PC-9 (cell line): ENCODE measurements around the gene SRPK2. TPM values are rescaled to one million over a fixed set of nuclear protein-coding genes. Genes with fewer than 3 reads are reported as not detected.

Experiments used
- BruUV-seq: library from RNA; stranded (reverse); fragments of 400-500 nt; replicated peaks from 2 replicates; lab custom pipeline; 2021; lab: Mats Ljungman, UMichigan
- CTCF ChIA-PET: fragments of 300-600 bp; sonication (Branson Sonifier 250); formaldehyde crosslinking; loops from one replicate; lab custom pipeline; 2022; ENCODE audit warnings: antibody characterized with exemption; lab: Charles Lee
- POLR2A ChIA-PET: fragments of 300-600 bp; sonication (Branson Sonifier 250); formaldehyde crosslinking; loops from one replicate; lab custom pipeline; 2022; ENCODE audit warnings: antibody characterized with exemption; ENCODE audit not compliant: unreplicated experiment; lab: Charles Lee
- DNase-seq, 2 experiments: peaks; one replicate each; pipeline versions ENCODE4 v3.0.0 to v3.0.0-alpha.2; 2015 to 2022; ENCODE audit warnings: mixed read lengths in 1 of 2
- H2AFZ ChIP-seq: fragments of 200-600 bp; sonication (generic); 2 replicates; pipeline ENCODE4 v1.8.1; 2017; ENCODE audit warnings: antibody characterized with exemption
- H3F3A ChIP-seq: fragments of 200-600 bp; sonication (generic); 2 replicates; pipeline ENCODE4 v1.8.1; 2017; ENCODE audit warnings: antibody characterized with exemption, mild to moderate bottlenecking, low read depth; ENCODE audit not compliant: insufficient read depth
- H3K27ac ChIP-seq: fragments of 200-600 bp; sonication (generic); 2 replicates; pipeline ENCODE4 v1.6.1; 2016; ENCODE audit warnings: mixed run types
- H3K27me3 ChIP-seq: fragments of 200-600 bp; sonication (generic); 2 replicates; pipeline ENCODE4 v1.6.1; 2016; ENCODE audit warnings: low read depth, mixed run types; ENCODE audit not compliant: insufficient read depth
- H3K36me3 ChIP-seq: fragments of 200-600 bp; sonication (generic); 2 replicates; pipeline ENCODE4 v1.6.1; 2016; ENCODE audit warnings: low read depth, mixed run types
- H3K4me1 ChIP-seq: fragments of 200-600 bp; sonication (generic); replicated peaks from 2 replicates; pipeline ENCODE4 v1.6.1; 2016; ENCODE audit warnings: mixed run types; ENCODE audit not compliant: insufficient read depth
- H3K4me2 ChIP-seq: fragments of 200-600 bp; sonication (generic); 2 replicates; pipeline ENCODE4 v1.6.1; 2017; ENCODE audit warnings: mixed run types
- H3K4me3 ChIP-seq: fragments of 200-600 bp; sonication (generic); 2 replicates; pipeline ENCODE4 v1.6.1; 2016; ENCODE audit warnings: mixed run types
- H3K79me2 ChIP-seq: fragments of 200-600 bp; sonication (generic); 2 replicates; pipeline ENCODE4 v1.6.1; 2017; ENCODE audit warnings: low read depth, mixed run types
- H3K9me2 ChIP-seq: fragments of 200-600 bp; sonication (generic); 2 replicates; pipeline ENCODE4 v1.8.1; 2017; ENCODE audit warnings: mild to moderate bottlenecking; ENCODE audit not compliant: insufficient read depth
- H3K9me3 ChIP-seq: fragments of 200-600 bp; sonication (generic); 2 replicates; pipeline ENCODE4 v1.8.1; 2016; ENCODE audit warnings: low read depth; ENCODE audit not compliant: insufficient read depth
- H4K20me1 ChIP-seq: fragments of 200-600 bp; sonication (generic); 2 replicates; pipeline ENCODE4 v1.8.1; 2017; ENCODE audit not compliant: insufficient read depth
- CTCF ChIP-seq: fragments of 200-600 bp; sonication (generic); conservative IDR thresholded peaks from 2 replicates; pipeline ENCODE4 v1.6.1; 2017; ENCODE audit warnings: mixed run types, antibody characterized with exemption, mild to moderate bottlenecking, moderate library complexity
- EZH2 ChIP-seq: fragments of 200-600 bp; sonication (generic); IDR thresholded peaks from 2 replicates; pipeline ENCODE4 v1.8.0; 2017; ENCODE audit warnings: antibody characterized with exemption, low read depth
- intact Hi-C: fragments of 100-400 bp; cut with micrococcal nuclease; formaldehyde crosslinking; loops from one replicate; pipeline ENCODE4 v1.10.0; 2022; ENCODE audit not compliant: unreplicated experiment
- total RNA-seq: library from RNA; stranded (reverse); gene quantifications from 2 replicates; pipeline ENCODE4 v1.2.3, GENCODE V29; 2021

SRPK2 gene
- total RNA-seq, 1 experiment from 2014 or later, result 60.6 TPM

DNA sequence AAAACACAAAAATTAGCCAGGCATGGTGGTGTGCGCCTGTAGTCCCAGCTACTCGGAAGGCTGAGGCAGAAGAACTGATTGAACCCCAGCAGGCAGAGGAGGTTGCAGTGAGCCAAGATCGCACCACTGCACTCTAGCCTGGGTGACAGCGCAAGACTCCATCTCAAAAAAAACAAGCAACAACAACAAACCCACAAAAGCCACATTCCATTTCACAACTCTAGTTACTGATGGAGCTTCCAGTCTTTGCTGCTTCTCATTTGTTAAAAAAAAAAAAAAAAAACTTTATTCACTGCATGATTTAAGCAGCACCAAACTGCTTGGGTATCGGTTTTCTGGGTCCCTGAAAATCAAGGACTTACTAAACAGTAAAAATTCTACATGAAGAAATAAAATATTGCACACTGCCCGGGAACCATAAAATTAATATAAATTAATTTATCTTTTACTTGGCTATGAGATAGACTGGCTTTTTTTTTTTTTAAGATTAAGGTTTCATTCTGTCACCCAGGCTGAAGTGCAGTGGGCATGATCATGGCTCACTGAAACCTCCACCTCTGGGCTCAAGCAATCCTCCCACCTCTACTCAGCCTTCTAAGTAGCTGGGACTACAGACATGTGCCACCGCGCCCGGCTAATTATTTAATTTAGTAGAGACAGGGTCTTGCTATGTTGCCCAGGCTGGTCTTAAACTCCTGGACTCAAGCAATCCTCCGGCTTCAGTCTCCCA lies 42.0 kb downstream of the SRPK2 start:
- no peak overlapping the region for H3K27ac ChIP-seq
- no peak overlapping the region for H2AFZ ChIP-seq
- no peaks in the 10 kb centered on the region for H3K36me3 ChIP-seq
- intact Hi-C loops, result no loop called here
- BruUV-seq, result no TSS peak
- TF ChIP-seq CTCF, result no peak
- TF ChIP-seq EZH2, result no peak
- no peaks in the 10 kb centered on the region for H3F3A ChIP-seq
- peaks cover 10% of the 10 kb centered on the region; the same call in 1 of the 2 replicates for H3K79me2 ChIP-seq
- H4K20me1 ChIP-seq, result peaks cover 6% of the 10 kb centered on the region; the same call in 1 of the 2 replicates
- no peaks in the 10 kb centered on the region for H3K9me3 ChIP-seq
- no peak overlapping the region for H3K4me2 ChIP-seq
- DNase-seq, result no peak
- POLR2A ChIA-PET, result no interaction called here
- no peaks in the 10 kb centered on the region for H3K27me3 ChIP-seq
- no peak overlapping the region for H3K4me3 ChIP-seq
- no peaks in the 10 kb centered on the region for H3K9me2 ChIP-seq
- CTCF ChIA-PET, result no interaction called here
- no peaks in the 10 kb centered on the region for H3K4me1 ChIP-seq

DNA sequence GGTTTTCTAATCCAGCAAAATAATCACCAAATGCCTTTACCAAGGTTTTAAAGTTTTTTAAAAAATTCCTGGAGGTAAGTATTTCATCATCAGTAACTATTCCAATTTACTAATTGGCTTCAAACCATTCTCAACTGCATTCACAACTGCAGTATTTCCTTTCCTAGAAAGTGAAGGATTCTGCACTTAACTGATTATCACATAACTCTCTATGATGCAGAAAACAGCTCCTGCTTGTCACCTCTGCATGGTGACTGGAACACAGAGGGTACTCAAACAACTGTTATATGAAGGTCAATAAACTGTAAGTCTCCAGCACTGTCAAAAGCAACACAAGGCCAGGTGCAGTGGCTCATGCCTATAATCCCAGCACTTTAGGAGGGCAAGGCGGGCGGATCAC lies 42.6 kb downstream of the SRPK2 start:
- no peak for DNase-seq
- TF ChIP-seq CTCF (no peak), EZH2 (no peak)
- Histone ChIP-seq H3K79me2 (peaks cover 10% of the 10 kb centered on the region; the same call in 1 of the 2 replicates), H4K20me1 (peaks cover 6% of the 10 kb centered on the region; the same call in 1 of the 2 replicates), H3F3A (no peaks in the 10 kb centered on the region), H3K36me3 (no peaks in the 10 kb centered on the region), H3K9me2 (no peaks in the 10 kb centered on the region), H3K27me3 (no peaks in the 10 kb centered on the region), H3K9me3 (no peaks in the 10 kb centered on the region), H3K4me3 (no peak overlapping the region), H3K27ac (no peak overlapping the region), H3K4me1 (no peaks in the 10 kb centered on the region), H2AFZ (no peak overlapping the region), H3K4me2 (no peak overlapping the region)
- POLR2A ChIA-PET, result no interaction called here
- CTCF ChIA-PET, result no interaction called here
- intact Hi-C loops, result no loop called here
- no TSS peak for BruUV-seq

- no peaks in the 10 kb centered on the region for H3K9me3 ChIP-seq
- H3K4me2 ChIP-seq, result no peak overlapping the region
- no peak overlapping the region for H3K4me3 ChIP-seq
- BruUV-seq, result no TSS peak
- H4K20me1 ChIP-seq, result peaks cover 6% of the 10 kb centered on the region; the same call in 1 of the 2 replicates
- CTCF ChIA-PET, result no interaction called here
- H2AFZ ChIP-seq, result no peak overlapping the region
- TF ChIP-seq EZH2, result no peak
- no peak for TF ChIP-seq CTCF
- POLR2A ChIA-PET, result no interaction called here
- DNase-seq, result no peak
- no peak overlapping the region for H3K27ac ChIP-seq
- intact Hi-C loops, result no loop called here
- peaks cover 6% of the 10 kb centered on the region; the same call in 1 of the 2 replicates for H3K79me2 ChIP-seq
- no peaks in the 10 kb centered on the region for H3K9me2 ChIP-seq
- H3K36me3 ChIP-seq, result no peaks in the 10 kb centered on the region
- H3K4me1 ChIP-seq, result no peaks in the 10 kb centered on the region
- H3F3A ChIP-seq, result no peaks in the 10 kb centered on the region
- H3K27me3 ChIP-seq, result no peaks in the 10 kb centered on the region
Observed at GRCh38 chr7:105345725-105346124, 43.0 kb downstream of the SRPK2 start.
